WTC11 (cell line): ENCODE measurements around the gene DCX. TPM values are rescaled to one million over a fixed set of nuclear protein-coding genes. Genes with fewer than 3 reads are reported as not detected.

Source experiments
- ATAC-seq: fragments of 200-7000 bp; cut with Tn5 transposase; 2 replicates; pipeline ENCODE4 v1.10.0; 2021; ENCODE audit warnings: mild to moderate bottlenecking, moderate library complexity
- CTCF ChIA-PET: fragments of 300-600 bp; sonication (Branson Sonifier 250); formaldehyde crosslinking; loops from one replicate; lab custom pipeline; 2021; ENCODE audit warnings: antibody characterized with exemption; lab: Charles Lee
- POLR2A ChIA-PET: fragments of 350-600 bp; sonication (Branson Sonifier 250); formaldehyde crosslinking; loops from one replicate; lab custom pipeline; 2021; ENCODE audit warnings: antibody characterized with exemption; lab: Charles Lee
- DNase-seq: peaks from one replicate; pipeline ENCODE4 v3.0.0; 2021; ENCODE audit warnings: low spot score
- H3K27ac Mint-ChIP-seq: 2 replicates; pipeline ENCODE4 v1.8.0; 2021; ENCODE audit warnings: mixed read lengths
- H3K27me3 Mint-ChIP-seq: 2 replicates; pipeline ENCODE4 v1.8.0; 2021; ENCODE audit warnings: low read depth, mild to moderate bottlenecking, moderate library complexity, mixed read lengths
- H3K36me3 Mint-ChIP-seq: 2 replicates; pipeline ENCODE4 v1.8.0; 2021; ENCODE audit warnings: mixed read lengths
- H3K4me1 Mint-ChIP-seq: 2 replicates; pipeline ENCODE4 v1.8.0; 2022; ENCODE audit warnings: mixed read lengths
- H3K4me3 Mint-ChIP-seq: 2 replicates; pipeline ENCODE4 v1.8.0; 2021; ENCODE audit warnings: mild to moderate bottlenecking, moderate library complexity, mixed read lengths
- H3K9me3 Mint-ChIP-seq: 2 replicates; pipeline ENCODE4 v1.8.0; 2021; ENCODE audit warnings: mixed read lengths
- ATF1 ChIP-seq: sonication (generic); formaldehyde crosslinking; IDR thresholded peaks from 2 replicates; pipeline ENCODE4 v1.8.1; 2023; ENCODE audit warnings: mild to moderate bottlenecking, moderate library complexity, missing genetic modification reagents
- ELF4 ChIP-seq: sonication (generic); formaldehyde crosslinking; IDR thresholded peaks from 2 replicates; pipeline ENCODE4 v1.8.1; 2022; ENCODE audit warnings: low read depth, mild to moderate bottlenecking, moderate library complexity, missing genetic modification reagents
- FOXK1 ChIP-seq: sonication (generic); formaldehyde crosslinking; IDR thresholded peaks from 2 replicates; pipeline ENCODE4 v1.8.0; 2022; ENCODE audit warnings: mild to moderate bottlenecking, moderate library complexity, missing genetic modification reagents
- GTF2I ChIP-seq: fragments of 250-450 bp; sonication (Bioruptor Pico); conservative IDR thresholded peaks from 2 replicates; pipeline ENCODE4 v1.4.0; 2021; ENCODE audit warnings: mild to moderate bottlenecking
- NFE2L1 ChIP-seq: sonication (generic); formaldehyde crosslinking; IDR thresholded peaks from 2 replicates; pipeline ENCODE4 v1.8.1; 2023; ENCODE audit warnings: missing genetic modification reagents
- NR2C2 ChIP-seq: sonication (generic); formaldehyde crosslinking; IDR thresholded peaks from 2 replicates; pipeline ENCODE4 v1.8.0; 2022; ENCODE audit warnings: mild to moderate bottlenecking, missing genetic modification reagents
- TCF7 ChIP-seq: sonication (generic); formaldehyde crosslinking; IDR thresholded peaks from 2 replicates; pipeline ENCODE4 v1.8.0; 2022; ENCODE audit warnings: mild to moderate bottlenecking, low read depth, missing genetic modification reagents, moderate library complexity
- ZNF219 ChIP-seq: sonication (generic); formaldehyde crosslinking; IDR thresholded peaks from 2 replicates; pipeline ENCODE4 v1.8.0; 2023; ENCODE audit warnings: missing genetic modification reagents, mild to moderate bottlenecking, borderline replicate concordance
- total RNA-seq: library from RNA; stranded (reverse); gene quantifications from 3 replicates; pipeline ENCODE4 v1.2.3, GENCODE V29; 2021
- TF ChIP-seq, protein P1 (sequence below): sonication (generic); formaldehyde crosslinking; IDR thresholded peaks from 2 replicates; pipeline ENCODE4 v1.8.0; 2022; ENCODE audit warnings: missing genetic modification reagents
- TF ChIP-seq, protein P2 (sequence below): sonication (generic); formaldehyde crosslinking; IDR thresholded peaks from 2 replicates; pipeline ENCODE4 v1.8.0; 2022; ENCODE audit warnings: mild to moderate bottlenecking, missing genetic modification reagents
- TF ChIP-seq, protein P3 (sequence below): sonication (generic); formaldehyde crosslinking; IDR thresholded peaks from 2 replicates; pipeline ENCODE4 v1.8.1; 2023; ENCODE audit warnings: mild to moderate bottlenecking, missing genetic modification reagents, moderate library complexity
- TF ChIP-seq, protein P4 (sequence below): fragments of 250-450 bp; sonication (Bioruptor Pico); IDR thresholded peaks from 2 replicates; pipeline ENCODE4 v1.9.0; 2021; ENCODE audit warnings: moderate library complexity, mild to moderate bottlenecking, inconsistent platforms, borderline replicate concordance
- TF ChIP-seq, protein P5 (sequence below): fragments of 250-450 bp; sonication (Bioruptor Pico); IDR thresholded peaks from 2 replicates; pipeline ENCODE4 v1.9.0; 2021; ENCODE audit warnings: mild to moderate bottlenecking, borderline replicate concordance

Gene DCX
- total RNA-seq, 1 experiment from 2014 or later, result 2.1 TPM

DNA sequence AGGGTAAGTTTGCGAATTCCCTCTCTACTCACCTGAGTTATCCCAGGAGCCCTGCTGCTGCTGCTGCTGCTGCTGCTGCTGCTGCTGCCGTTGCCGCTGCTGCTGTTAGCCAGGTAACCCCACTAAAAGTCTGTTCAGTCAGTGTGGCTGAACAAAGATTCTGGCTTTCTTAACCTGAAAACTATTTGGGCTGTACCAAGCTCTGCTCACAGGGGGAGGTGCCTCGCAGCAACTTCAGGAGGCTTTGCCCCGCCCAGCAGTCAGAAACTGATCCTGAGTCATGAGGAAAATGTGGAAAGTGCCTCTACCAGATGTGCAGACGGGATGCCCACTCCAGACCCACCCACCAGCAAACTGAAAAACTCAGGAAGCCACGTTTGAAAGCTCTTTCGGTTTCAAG lies 141.7 kb downstream of the DCX start, which contains the start of gene CAPN6:
CAPN6 (minus strand) TSS at position 145 of the 400 bp plus-strand sequence. CDS start 6,547 bp downstream, outside the sequence.
- TF ChIP-seq ATF1 (CRISPR knock-in tag) (no peak), NR2C2 (CRISPR knock-in tag) (no peak), TCF7 (CRISPR knock-in tag) (no peak)
- TF ChIP-seq, protein P1, sequence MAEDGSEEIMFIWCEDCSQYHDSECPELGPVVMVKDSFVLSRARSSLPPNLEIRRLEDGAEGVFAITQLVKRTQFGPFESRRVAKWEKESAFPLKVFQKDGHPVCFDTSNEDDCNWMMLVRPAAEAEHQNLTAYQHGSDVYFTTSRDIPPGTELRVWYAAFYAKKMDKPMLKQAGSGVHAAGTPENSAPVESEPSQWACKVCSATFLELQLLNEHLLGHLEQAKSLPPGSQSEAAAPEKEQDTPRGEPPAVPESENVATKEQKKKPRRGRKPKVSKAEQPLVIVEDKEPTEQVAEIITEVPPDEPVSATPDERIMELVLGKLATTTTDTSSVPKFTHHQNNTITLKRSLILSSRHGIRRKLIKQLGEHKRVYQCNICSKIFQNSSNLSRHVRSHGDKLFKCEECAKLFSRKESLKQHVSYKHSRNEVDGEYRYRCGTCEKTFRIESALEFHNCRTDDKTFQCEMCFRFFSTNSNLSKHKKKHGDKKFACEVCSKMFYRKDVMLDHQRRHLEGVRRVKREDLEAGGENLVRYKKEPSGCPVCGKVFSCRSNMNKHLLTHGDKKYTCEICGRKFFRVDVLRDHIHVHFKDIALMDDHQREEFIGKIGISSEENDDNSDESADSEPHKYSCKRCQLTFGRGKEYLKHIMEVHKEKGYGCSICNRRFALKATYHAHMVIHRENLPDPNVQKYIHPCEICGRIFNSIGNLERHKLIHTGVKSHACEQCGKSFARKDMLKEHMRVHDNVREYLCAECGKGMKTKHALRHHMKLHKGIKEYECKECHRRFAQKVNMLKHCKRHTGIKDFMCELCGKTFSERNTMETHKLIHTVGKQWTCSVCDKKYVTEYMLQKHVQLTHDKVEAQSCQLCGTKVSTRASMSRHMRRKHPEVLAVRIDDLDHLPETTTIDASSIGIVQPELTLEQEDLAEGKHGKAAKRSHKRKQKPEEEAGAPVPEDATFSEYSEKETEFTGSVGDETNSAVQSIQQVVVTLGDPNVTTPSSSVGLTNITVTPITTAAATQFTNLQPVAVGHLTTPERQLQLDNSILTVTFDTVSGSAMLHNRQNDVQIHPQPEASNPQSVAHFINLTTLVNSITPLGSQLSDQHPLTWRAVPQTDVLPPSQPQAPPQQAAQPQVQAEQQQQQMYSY (CRISPR knock-in tag), result peak; percentile 88
- TF ChIP-seq, protein P2, sequence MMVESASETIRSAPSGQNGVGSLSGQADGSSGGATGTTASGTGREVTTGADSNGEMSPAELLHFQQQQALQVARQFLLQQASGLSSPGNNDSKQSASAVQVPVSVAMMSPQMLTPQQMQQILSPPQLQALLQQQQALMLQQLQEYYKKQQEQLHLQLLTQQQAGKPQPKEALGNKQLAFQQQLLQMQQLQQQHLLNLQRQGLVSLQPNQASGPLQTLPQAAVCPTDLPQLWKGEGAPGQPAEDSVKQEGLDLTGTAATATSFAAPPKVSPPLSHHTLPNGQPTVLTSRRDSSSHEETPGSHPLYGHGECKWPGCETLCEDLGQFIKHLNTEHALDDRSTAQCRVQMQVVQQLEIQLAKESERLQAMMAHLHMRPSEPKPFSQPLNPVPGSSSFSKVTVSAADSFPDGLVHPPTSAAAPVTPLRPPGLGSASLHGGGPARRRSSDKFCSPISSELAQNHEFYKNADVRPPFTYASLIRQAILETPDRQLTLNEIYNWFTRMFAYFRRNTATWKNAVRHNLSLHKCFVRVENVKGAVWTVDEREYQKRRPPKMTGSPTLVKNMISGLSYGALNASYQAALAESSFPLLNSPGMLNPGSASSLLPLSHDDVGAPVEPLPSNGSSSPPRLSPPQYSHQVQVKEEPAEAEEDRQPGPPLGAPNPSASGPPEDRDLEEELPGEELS (CRISPR knock-in tag), result no peak
- Mint-ChIP-seq H3K27ac (peak within 1 kb of the TSS; percentile 50; the same call in 1 of the 2 replicates), H3K4me3 (peak within 1 kb of the TSS; percentile 47), H3K9me3 (no peaks in the 10 kb centered on the region), H3K4me1 (peaks cover 26% of the 10 kb centered on the region), H3K36me3 (no peaks in the 10 kb centered on the region), H3K27me3 (peaks cover 9% of the 10 kb centered on the region)
- DNase-seq (peak; percentile 37), ATAC-seq (peak; percentile 91)
- CTCF ChIA-PET, result no interaction called here
- POLR2A ChIA-PET, result no interaction called here

DNA sequence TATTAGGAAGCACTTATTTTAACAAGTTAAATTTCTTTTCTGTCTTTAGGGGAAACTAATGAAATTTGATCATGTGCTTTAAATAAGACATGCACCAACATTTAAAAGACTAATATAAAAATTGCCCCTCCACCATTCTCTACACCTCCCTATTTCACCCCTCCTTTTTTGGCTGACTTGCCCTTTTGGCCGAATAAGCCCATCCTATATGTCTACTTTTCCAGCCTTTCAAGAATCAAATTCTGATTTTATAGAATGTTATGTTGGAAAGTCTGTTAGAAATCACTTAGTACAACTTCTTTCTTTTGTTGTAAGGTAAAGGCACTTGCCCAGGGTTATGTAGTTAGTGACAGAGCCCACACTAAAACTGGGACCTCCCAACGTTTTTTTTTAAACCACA lies 143.5 kb downstream of the DCX start:
- Mint-ChIP-seq H3K36me3 (no peaks in the 10 kb centered on the region), H3K27me3 (no peaks in the 10 kb centered on the region; the same call in 1 of the 2 replicates), H3K4me1 (peaks cover 26% of the 10 kb centered on the region), H3K4me3 (no peak overlapping the region), H3K9me3 (no peaks in the 10 kb centered on the region), H3K27ac (no peak overlapping the region)
- DNase-seq (no peak), ATAC-seq (no peak)
- CTCF ChIA-PET, result no interaction called here
- TF ChIP-seq NR2C2 (CRISPR knock-in tag), result no peak
- TF ChIP-seq, protein P3, sequence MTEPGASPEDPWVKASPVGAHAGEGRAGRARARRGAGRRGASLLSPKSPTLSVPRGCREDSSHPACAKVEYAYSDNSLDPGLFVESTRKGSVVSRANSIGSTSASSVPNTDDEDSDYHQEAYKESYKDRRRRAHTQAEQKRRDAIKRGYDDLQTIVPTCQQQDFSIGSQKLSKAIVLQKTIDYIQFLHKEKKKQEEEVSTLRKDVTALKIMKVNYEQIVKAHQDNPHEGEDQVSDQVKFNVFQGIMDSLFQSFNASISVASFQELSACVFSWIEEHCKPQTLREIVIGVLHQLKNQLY (CRISPR knock-in tag), result no peak
- POLR2A ChIA-PET, result no interaction called here

DNA sequence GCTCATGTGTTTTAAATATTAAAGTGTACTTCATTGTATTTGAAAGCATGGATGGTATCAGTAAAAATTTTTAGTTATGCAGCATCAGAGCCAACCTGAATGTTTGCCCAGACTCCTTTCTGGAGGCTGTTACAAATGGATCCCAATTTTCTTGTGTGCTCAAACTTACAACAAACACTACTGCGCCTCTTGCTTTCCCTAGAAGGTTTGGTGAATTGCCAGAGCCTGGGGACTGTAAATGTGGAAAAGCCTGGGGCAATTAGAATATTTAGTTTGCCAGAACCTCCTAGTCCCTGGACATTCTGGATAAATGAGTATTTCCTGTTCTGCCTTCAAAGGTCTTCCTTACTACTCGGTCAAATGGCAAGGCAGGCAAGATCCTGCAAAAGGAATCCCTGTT lies 146.5 kb downstream of the DCX start:
- Mint-ChIP-seq H3K9me3 (no peaks in the 10 kb centered on the region), H3K27me3 (no peaks in the 10 kb centered on the region; the same call in 1 of the 2 replicates), H3K27ac (no peak overlapping the region), H3K36me3 (no peaks in the 10 kb centered on the region), H3K4me1 (peaks cover 14% of the 10 kb centered on the region), H3K4me3 (no peak overlapping the region)
- no peak for TF ChIP-seq TCF7 (CRISPR knock-in tag)
- TF ChIP-seq ZNF219 (CRISPR knock-in tag), result no peak
- no peak for DNase-seq
- CTCF ChIA-PET, result no interaction called here
- POLR2A ChIA-PET, result no interaction called here
- ATAC-seq, result no peak

DNA sequence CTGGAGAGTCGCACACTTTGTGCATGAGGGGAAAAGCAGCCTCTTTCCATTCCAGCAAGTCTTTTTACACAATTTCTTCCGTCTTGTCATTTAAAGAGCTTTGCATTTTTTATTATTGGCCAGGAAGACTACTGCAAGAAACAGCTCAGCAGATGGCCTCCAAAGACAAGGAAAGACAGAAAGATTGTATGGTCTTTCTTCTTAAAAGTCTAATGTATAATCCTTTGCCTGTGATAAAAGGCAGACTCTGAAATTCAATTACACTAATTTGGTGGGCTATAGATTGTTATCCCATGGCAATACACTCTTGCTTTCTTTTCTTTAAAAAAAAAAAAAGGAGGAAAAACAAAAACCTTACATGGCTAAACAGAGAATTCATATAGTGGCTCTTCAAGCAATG lies 147.6 kb downstream of the DCX start:
- no peaks in the 10 kb centered on the region; the same call in 1 of the 2 replicates for H3K27me3 Mint-ChIP-seq
- H3K27ac Mint-ChIP-seq, result no peak overlapping the region
- ATAC-seq (no peak), DNase-seq (no peak)
- H3K4me3 Mint-ChIP-seq, result no peak overlapping the region
- ChIA-PET POLR2A (no interaction called here), CTCF (interaction anchor here (1.2 kb wide), 1 partner anchor 183 kb away, joined by 7 read pairs; no protein-coding TSS in a partner anchor)
- H3K36me3 Mint-ChIP-seq, result no peaks in the 10 kb centered on the region
- H3K9me3 Mint-ChIP-seq, result no peaks in the 10 kb centered on the region
- H3K4me1 Mint-ChIP-seq, result peaks cover 3% of the 10 kb centered on the region
- TF ChIP-seq FOXK1 (CRISPR knock-in tag) (no peak), ELF4 (CRISPR knock-in tag) (no peak), GTF2I (CRISPR knock-in tag) (no peak), NFE2L1 (CRISPR knock-in tag) (no peak)
- TF ChIP-seq, protein P2 (CRISPR knock-in tag), result no peak
- TF ChIP-seq, protein P4, sequence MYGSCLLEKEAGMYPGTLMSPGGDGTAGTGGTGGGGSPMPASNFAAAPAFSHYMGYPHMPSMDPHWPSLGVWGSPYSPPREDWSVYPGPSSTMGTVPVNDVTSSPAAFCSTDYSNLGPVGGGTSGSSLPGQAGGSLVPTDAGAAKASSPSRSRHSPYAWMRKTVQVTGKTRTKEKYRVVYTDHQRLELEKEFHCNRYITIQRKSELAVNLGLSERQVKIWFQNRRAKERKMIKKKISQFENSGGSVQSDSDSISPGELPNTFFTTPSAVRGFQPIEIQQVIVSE (CRISPR knock-in tag), result no peak
- TF ChIP-seq, protein P5, sequence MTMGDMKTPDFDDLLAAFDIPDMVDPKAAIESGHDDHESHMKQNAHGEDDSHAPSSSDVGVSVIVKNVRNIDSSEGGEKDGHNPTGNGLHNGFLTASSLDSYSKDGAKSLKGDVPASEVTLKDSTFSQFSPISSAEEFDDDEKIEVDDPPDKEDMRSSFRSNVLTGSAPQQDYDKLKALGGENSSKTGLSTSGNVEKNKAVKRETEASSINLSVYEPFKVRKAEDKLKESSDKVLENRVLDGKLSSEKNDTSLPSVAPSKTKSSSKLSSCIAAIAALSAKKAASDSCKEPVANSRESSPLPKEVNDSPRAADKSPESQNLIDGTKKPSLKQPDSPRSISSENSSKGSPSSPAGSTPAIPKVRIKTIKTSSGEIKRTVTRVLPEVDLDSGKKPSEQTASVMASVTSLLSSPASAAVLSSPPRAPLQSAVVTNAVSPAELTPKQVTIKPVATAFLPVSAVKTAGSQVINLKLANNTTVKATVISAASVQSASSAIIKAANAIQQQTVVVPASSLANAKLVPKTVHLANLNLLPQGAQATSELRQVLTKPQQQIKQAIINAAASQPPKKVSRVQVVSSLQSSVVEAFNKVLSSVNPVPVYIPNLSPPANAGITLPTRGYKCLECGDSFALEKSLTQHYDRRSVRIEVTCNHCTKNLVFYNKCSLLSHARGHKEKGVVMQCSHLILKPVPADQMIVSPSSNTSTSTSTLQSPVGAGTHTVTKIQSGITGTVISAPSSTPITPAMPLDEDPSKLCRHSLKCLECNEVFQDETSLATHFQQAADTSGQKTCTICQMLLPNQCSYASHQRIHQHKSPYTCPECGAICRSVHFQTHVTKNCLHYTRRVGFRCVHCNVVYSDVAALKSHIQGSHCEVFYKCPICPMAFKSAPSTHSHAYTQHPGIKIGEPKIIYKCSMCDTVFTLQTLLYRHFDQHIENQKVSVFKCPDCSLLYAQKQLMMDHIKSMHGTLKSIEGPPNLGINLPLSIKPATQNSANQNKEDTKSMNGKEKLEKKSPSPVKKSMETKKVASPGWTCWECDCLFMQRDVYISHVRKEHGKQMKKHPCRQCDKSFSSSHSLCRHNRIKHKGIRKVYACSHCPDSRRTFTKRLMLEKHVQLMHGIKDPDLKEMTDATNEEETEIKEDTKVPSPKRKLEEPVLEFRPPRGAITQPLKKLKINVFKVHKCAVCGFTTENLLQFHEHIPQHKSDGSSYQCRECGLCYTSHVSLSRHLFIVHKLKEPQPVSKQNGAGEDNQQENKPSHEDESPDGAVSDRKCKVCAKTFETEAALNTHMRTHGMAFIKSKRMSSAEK (CRISPR knock-in tag), result no peak
